Epithelial cell of esophagus (primary cell): Measurements from ENCODE around the gene RAD51D.

Source experiments
- DNase-seq: peaks from one replicate; pipeline ENCODE4 v3.0.0; 2010; ENCODE audit warnings: low read depth
- H3K4me3 ChIP-seq: 2 replicates; pipeline ENCODE4 v1.5.1; 2011; ENCODE audit warnings: mild to moderate bottlenecking, low read length, control low read depth
- CTCF ChIP-seq: IDR thresholded peaks from 2 replicates; pipeline ENCODE4 v1.5.1; 2011; ENCODE audit warnings: low read depth, mild to moderate bottlenecking, low read length, control low read depth, inconsistent platforms; ENCODE audit not compliant: insufficient read depth; ENCODE audit errors: missing control alignments

RAD51D gene

GRCh38 chr17:35149941-35150340, 30.3 kb upstream of the RAD51D start:
- TF ChIP-seq CTCF: no peak
- DNase-seq: no peak
- no peak overlapping the region for H3K4me3 ChIP-seq

DNA sequence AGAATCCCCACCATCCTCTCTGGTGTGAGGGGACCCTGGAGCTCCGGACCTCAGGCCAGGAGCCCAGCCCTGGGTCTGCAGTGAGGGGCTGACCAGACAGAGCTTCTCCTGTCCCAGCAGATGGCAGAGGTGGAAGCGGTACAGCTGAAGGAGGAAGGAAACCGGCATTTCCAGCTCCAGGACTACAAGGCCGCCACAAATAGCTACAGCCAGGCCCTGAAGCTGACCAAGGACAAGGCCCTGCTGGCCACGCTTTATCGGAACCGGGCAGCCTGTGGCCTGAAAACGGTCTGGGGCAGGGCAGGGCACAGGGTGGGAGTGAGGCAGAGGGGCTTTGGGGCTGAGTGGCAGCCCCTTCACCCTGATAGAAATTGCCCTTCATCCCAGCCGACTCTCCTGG, 28.5 kb upstream of the RAD51D start:
- no peak overlapping the region for H3K4me3 ChIP-seq
- no peak for DNase-seq
- TF ChIP-seq CTCF: no peak

- H3K4me3 ChIP-seq: no peak within 1 kb of the TSS
- TF ChIP-seq CTCF: no peak
- DNase-seq: no peak
These were observed 27.8 kb upstream of the RAD51D start, which contains the start of gene UNC45B for GRCh38 chr17:35147375-35147905. TSS of gene UNC45B (plus strand) at chr17:35147817. CDS start at chr17:35148264, 447 bp downstream.

GRCh38 chr17:35146214-35146833, 26.7 kb upstream of the RAD51D start:
- TF ChIP-seq CTCF: no peak
- peak; percentile 70 for DNase-seq
- H3K4me3 ChIP-seq: no peak overlapping the region

GRCh38 chr17:35144840-35145239, 25.2 kb upstream of the RAD51D start:
- no peak for TF ChIP-seq CTCF
- DNase-seq: no peak
- H3K4me3 ChIP-seq: no peak overlapping the region

GRCh38 chr17:35142467-35142796, 22.8 kb upstream of the RAD51D start:
- H3K4me3 ChIP-seq: peak overlapping the region; percentile 98
- TF ChIP-seq CTCF: no peak
- DNase-seq: no peak
